Panc1 (cell line): ENCODE measurements around the gene STEAP3. TPM values are rescaled to one million over a fixed set of nuclear protein-coding genes. Genes with fewer than 3 reads are reported as not detected.

Experiments
- ATAC-seq: fragments of 200-7000 bp; cut with Tn5 transposase; 2 replicates; pipeline ENCODE4 v1.9.1; 2020; ENCODE audit warnings: mild to moderate bottlenecking, moderate library complexity
- BruUV-seq: library from RNA; stranded (reverse); fragments of 400-500 nt; replicated peaks from 2 replicates; lab custom pipeline; 2021; lab: Mats Ljungman, UMichigan
- CTCF ChIA-PET: fragments of 300-600 bp; sonication (Branson Sonifier 250); formaldehyde crosslinking; loops from one replicate; lab custom pipeline; 2022; ENCODE audit warnings: antibody characterized with exemption; lab: Charles Lee
- POLR2A ChIA-PET: fragments of 300-600 bp; sonication (Branson Sonifier 250); formaldehyde crosslinking; loops from one replicate; lab custom pipeline; 2022; ENCODE audit warnings: antibody characterized with exemption; lab: Charles Lee
- DNase-seq: peaks from one replicate; pipeline ENCODE4 v3.0.0-alpha.2; 2010; ENCODE audit warnings: low read depth, low spot score
- H3K27ac ChIP-seq: 2 replicates; pipeline ENCODE4 v1.5.1; 2011; ENCODE audit warnings: mild to moderate bottlenecking, low read length, inconsistent platforms
- H3K27me3 ChIP-seq: fragments of 200-500 bp; sonication (Bioruptor generic); 2 replicates; pipeline ENCODE4 v1.6.0; 2014; ENCODE audit warnings: low read length, inconsistent platforms; ENCODE audit not compliant: control insufficient read depth, insufficient read depth
- H3K36me3 ChIP-seq: fragments of 200-500 bp; sonication (Bioruptor generic); 2 replicates; pipeline ENCODE4 v1.5.1; 2014; ENCODE audit warnings: inconsistent platforms, mild to moderate bottlenecking, low read length, moderate library complexity; ENCODE audit not compliant: control insufficient read depth, insufficient read depth
- H3K4me1 ChIP-seq: 2 replicates; pipeline ENCODE4 v1.5.1; 2011; ENCODE audit warnings: inconsistent platforms, mild to moderate bottlenecking, low read length, moderate library complexity; ENCODE audit not compliant: control insufficient read depth, insufficient read depth
- H3K4me3 ChIP-seq, 2 experiments: 2 replicates each; pipeline ENCODE4 v1.5.1; 2011 to 2012; ENCODE audit warnings: low read depth in 2 of 2, low read length in 2 of 2, mild to moderate bottlenecking in 2 of 2, inconsistent platforms in 1 of 2, moderate library complexity in 1 of 2
- H3K9me3 ChIP-seq: fragments of 200-500 bp; sonication (Bioruptor generic); 2 replicates; pipeline ENCODE4 v1.5.1; 2014; ENCODE audit warnings: low read depth, mild to moderate bottlenecking, inconsistent platforms, low read length, moderate library complexity; ENCODE audit not compliant: control insufficient read depth, insufficient read depth
- CTCF ChIP-seq: fragments of 450-650 bp; IDR thresholded peaks from 2 replicates; pipeline ENCODE4 v1.5.1; 2017; ENCODE audit warnings: mild to moderate bottlenecking
- POLR2AphosphoS5 ChIP-seq: IDR thresholded peaks from 2 replicates; pipeline ENCODE4 v1.6.1; 2012; ENCODE audit warnings: mild to moderate bottlenecking, low read depth, low read length, moderate library complexity
- SIN3A ChIP-seq: IDR thresholded peaks from 2 replicates; pipeline ENCODE4 v1.6.1; 2012; ENCODE audit warnings: low read depth, mild to moderate bottlenecking, low read length, moderate library complexity, borderline replicate concordance; ENCODE audit not compliant: insufficient read depth
- TCF7L2 ChIP-seq: IDR thresholded peaks from 2 replicates; pipeline ENCODE4 v1.6.1; 2011; ENCODE audit warnings: mild to moderate bottlenecking, low read depth, low read length, inconsistent platforms
- in situ Hi-C: cut with HindIII; loops from 2 replicates; pipeline ENCODE4 v1.10.0; 2016; ENCODE audit warnings: low sequenced_read_pairs, low pct_unique_long_range_greater_than_20kb
- intact Hi-C: fragments of 100-400 bp; cut with micrococcal nuclease; formaldehyde crosslinking; loops from one replicate; pipeline ENCODE4 v1.10.0; 2022; ENCODE audit not compliant: unreplicated experiment
- total RNA-seq: library from RNA; stranded (reverse); gene quantifications from one replicate; pipeline ENCODE4 v1.2.1, GENCODE V29; 2021; ENCODE audit not compliant: unreplicated experiment
- TF ChIP-seq, protein P1 (sequence below), 2 experiments: IDR thresholded peaks; 2 replicates each; pipeline ENCODE4 v1.6.1; 2011 to 2012; ENCODE audit warnings: low read depth in 2 of 2, control low read depth in 1 of 2, low read length in 1 of 2, mild to moderate bottlenecking in 1 of 2, moderate library complexity in 1 of 2; ENCODE audit not compliant: insufficient read depth in 1 of 2

STEAP3 gene
- total RNA-seq, 1 experiment from 2014 or later: 44.8 TPM

DNA sequence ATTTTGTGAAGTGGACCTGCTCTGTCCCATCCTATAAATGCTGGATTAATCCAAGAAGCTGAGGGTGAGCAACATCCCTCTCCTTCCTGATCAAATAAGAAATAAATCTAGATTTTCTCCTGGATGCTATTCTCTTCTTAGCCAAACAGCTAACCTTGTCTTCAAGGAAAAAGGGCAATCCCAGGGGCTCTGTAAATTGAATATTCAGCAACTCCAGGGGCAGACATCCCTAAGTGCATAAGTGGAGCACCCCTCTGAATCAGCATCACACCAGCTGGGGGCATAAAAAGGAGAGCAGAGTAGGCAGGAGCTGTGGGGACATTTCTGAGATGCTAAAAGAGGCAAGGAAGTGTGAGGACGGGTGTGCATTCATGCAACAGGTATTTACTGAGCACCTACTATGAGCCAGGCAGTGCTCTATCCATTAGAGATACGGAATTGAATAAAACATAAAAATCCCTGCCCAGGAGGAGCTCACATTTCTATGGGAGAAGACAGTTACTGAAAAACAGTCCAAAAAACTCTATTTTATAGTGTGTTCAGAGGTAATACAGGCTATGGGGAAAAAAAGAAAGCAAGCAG is 2.8 kb upstream of the STEAP3 start:
- no peaks in the 10 kb centered on the region; the same call in 1 of the 2 replicates for H3K36me3 ChIP-seq
- H3K27ac ChIP-seq: no peak overlapping the region
- CTCF ChIA-PET: no interaction called here
- intact Hi-C loops (no loop called here), in situ Hi-C loops (no loop called here)
- TF ChIP-seq SIN3A (no peak), TCF7L2 (no peak), CTCF (no peak), POLR2AphosphoS5 (no peak)
- TF ChIP-seq, protein P1, sequence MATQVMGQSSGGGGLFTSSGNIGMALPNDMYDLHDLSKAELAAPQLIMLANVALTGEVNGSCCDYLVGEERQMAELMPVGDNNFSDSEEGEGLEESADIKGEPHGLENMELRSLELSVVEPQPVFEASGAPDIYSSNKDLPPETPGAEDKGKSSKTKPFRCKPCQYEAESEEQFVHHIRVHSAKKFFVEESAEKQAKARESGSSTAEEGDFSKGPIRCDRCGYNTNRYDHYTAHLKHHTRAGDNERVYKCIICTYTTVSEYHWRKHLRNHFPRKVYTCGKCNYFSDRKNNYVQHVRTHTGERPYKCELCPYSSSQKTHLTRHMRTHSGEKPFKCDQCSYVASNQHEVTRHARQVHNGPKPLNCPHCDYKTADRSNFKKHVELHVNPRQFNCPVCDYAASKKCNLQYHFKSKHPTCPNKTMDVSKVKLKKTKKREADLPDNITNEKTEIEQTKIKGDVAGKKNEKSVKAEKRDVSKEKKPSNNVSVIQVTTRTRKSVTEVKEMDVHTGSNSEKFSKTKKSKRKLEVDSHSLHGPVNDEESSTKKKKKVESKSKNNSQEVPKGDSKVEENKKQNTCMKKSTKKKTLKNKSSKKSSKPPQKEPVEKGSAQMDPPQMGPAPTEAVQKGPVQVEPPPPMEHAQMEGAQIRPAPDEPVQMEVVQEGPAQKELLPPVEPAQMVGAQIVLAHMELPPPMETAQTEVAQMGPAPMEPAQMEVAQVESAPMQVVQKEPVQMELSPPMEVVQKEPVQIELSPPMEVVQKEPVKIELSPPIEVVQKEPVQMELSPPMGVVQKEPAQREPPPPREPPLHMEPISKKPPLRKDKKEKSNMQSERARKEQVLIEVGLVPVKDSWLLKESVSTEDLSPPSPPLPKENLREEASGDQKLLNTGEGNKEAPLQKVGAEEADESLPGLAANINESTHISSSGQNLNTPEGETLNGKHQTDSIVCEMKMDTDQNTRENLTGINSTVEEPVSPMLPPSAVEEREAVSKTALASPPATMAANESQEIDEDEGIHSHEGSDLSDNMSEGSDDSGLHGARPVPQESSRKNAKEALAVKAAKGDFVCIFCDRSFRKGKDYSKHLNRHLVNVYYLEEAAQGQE (IDR thresholded peaks at IDR 0.05; ENCODE audit: insufficient read depth in 1 of 2, low read depth in 2 of 2, low read length in 1 of 2): no peak
- BruUV-seq: no TSS peak
- no peaks in the 10 kb centered on the region for H3K9me3 ChIP-seq
- H3K4me1 ChIP-seq: peaks cover 31% of the 10 kb centered on the region
- POLR2A ChIA-PET: no interaction called here
- no peaks in the 10 kb centered on the region for H3K27me3 ChIP-seq
- no peak overlapping the region for H3K4me3 ChIP-seq
- DNase-seq (no peak), ATAC-seq (no peak)

- ChIA-PET POLR2A (no interaction called here), CTCF (no interaction called here)
- Histone ChIP-seq H3K36me3 (no peaks in the 10 kb centered on the region; the same call in 1 of the 2 replicates), H3K9me3 (no peaks in the 10 kb centered on the region), H3K4me1 (peaks cover 31% of the 10 kb centered on the region), H3K27ac (no peak overlapping the region), H3K27me3 (no peaks in the 10 kb centered on the region), H3K4me3 (no peak overlapping the region)
- BruUV-seq: no TSS peak
- DNase-seq (no peak), ATAC-seq (no peak)
- in situ Hi-C loops (no loop called here), intact Hi-C loops (no loop called here)
- TF ChIP-seq, protein P1 (IDR thresholded peaks at IDR 0.05; ENCODE audit: insufficient read depth in 1 of 2, low read depth in 2 of 2, low read length in 1 of 2): no peak
- no peak for TF ChIP-seq POLR2AphosphoS5
Observed at GRCh38 chr2:119221609-119222008, 2.0 kb upstream of the STEAP3 start.
